Measurements from ENCODE around the gene CEP152.
A peak's percentile ranks its signal among the peaks of the same experiment; 100 is the strongest.
"Not testable (repeated sequence)": the region's sequence is repeated elsewhere in the genome, so short reads cannot be mapped to it uniquely, and the experiment has no call there.

The CEP152 gene, protein sequence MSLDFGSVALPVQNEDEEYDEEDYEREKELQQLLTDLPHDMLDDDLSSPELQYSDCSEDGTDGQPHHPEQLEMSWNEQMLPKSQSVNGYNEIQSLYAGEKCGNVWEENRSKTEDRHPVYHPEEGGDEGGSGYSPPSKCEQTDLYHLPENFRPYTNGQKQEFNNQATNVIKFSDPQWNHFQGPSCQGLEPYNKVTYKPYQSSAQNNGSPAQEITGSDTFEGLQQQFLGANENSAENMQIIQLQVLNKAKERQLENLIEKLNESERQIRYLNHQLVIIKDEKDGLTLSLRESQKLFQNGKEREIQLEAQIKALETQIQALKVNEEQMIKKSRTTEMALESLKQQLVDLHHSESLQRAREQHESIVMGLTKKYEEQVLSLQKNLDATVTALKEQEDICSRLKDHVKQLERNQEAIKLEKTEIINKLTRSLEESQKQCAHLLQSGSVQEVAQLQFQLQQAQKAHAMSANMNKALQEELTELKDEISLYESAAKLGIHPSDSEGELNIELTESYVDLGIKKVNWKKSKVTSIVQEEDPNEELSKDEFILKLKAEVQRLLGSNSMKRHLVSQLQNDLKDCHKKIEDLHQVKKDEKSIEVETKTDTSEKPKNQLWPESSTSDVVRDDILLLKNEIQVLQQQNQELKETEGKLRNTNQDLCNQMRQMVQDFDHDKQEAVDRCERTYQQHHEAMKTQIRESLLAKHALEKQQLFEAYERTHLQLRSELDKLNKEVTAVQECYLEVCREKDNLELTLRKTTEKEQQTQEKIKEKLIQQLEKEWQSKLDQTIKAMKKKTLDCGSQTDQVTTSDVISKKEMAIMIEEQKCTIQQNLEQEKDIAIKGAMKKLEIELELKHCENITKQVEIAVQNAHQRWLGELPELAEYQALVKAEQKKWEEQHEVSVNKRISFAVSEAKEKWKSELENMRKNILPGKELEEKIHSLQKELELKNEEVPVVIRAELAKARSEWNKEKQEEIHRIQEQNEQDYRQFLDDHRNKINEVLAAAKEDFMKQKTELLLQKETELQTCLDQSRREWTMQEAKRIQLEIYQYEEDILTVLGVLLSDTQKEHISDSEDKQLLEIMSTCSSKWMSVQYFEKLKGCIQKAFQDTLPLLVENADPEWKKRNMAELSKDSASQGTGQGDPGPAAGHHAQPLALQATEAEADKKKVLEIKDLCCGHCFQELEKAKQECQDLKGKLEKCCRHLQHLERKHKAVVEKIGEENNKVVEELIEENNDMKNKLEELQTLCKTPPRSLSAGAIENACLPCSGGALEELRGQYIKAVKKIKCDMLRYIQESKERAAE (N-terminal part only)

GRCh38 chr15:48810414-48811324 lies at the start of gene CEP152:
TSS of gene CEP152 (minus strand) at chr15:48811069. CDS start at chr15:48805649, 5,420 bp downstream.
- DNase-seq (ENCODE audit: low spot score): peak; percentile 100

DNA sequence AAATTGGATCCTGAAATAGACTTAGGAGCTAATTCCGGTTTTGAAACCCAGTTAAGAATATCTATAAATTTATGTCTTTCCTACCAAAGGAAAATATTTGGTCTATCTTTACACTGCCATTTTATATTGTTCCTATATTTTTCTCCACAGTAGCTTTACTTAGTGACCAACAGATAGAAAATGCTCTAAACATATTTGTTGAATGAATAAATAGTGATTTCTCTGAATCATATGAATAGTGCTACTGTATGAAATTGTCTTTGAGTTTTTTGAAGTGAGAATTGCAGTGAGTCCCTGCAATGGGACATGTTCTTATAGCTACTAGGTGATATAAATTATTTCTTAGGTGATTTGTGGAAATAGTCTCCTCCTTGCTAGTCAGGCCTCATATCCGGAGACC lies 48.6 kb upstream of the CEP152 start:
- peak; percentile 20 for DNase-seq (ENCODE audit: low spot score)

GRCh38 chr15:48858401-48858800 lies 47.5 kb upstream of the CEP152 start:
- peak; percentile 89 for DNase-seq (ENCODE audit: low spot score)

DNA sequence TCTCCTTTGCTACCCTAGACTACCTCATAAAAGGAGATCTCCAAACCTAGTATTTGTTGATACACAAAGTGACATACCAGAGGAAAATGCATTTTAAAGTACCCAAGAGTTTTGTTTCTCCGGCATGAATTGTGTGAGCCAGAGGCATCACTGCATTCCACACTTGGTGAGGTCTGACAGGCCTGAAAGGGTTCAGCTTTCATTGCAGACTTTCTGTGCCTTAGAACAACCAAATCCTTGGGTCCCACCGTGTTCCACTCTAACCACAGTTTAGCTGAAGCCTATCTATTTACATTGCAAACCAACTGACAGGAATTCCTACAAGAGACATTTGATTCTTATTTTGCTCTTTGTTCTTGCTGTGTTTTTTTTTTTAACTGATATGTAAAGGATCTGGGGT lies 46.1 kb upstream of the CEP152 start:
- DNase-seq (ENCODE audit: low spot score): peak; percentile 19

- peak; percentile 60 for DNase-seq (ENCODE audit: low spot score)
These were observed 44.9 kb upstream of the CEP152 start for GRCh38 chr15:48855501-48856440.

GRCh38 chr15:48854434-48854833 lies 43.6 kb upstream of the CEP152 start:
- DNase-seq (ENCODE audit: low spot score): not testable (repeated sequence)

- DNase-seq (ENCODE audit: low spot score): peak; percentile 17
These were observed 41.1 kb upstream of the CEP152 start for GRCh38 chr15:48851956-48852355.

DNA sequence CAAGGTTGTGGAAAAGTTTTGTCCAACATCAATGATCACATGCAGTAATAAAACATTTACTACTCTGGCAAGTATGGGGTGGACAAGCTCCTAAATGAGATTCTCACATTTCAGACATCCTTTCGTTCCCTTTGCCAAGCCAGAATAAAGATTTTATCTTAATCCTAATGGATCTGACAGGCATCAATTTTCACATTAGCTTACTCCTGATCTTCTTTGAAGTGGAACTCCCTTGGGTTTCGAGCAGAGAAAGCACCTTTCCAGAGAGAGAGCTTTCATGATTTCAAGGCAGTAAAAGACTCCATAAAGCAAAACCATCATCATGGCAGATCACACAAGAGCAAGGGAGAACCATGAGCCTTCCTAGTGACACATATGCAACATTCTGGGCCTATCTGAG lies 39.8 kb upstream of the CEP152 start:
- DNase-seq (ENCODE audit: low spot score): no peak

- no peak for DNase-seq (ENCODE audit: low spot score)
These were observed 34.3 kb upstream of the CEP152 start for GRCh38 chr15:48845123-48845522.

DNA sequence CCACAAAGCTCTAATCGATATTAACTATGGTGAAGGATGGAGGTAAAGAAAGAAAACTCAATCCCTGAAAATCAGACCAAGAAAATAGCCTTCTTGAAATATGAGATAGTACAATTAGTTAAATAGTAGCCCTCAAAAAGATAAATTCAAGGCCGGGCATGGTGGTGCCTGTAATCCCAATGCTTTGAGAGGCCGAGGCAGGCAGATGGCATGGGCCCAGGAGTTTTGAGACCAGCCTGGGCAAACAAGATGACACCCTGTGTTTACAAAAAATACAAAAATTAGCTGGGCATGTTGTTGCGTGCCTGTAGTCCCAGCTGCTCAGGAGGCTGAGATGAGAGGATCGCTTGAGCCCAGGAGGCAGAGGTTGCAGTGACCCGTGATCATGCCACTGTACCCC lies 31.6 kb upstream of the CEP152 start:
- DNase-seq (ENCODE audit: low spot score): no peak

GRCh38 chr15:48834756-48835155 lies 23.9 kb upstream of the CEP152 start:
- DNase-seq (ENCODE audit: low spot score): no peak

DNA sequence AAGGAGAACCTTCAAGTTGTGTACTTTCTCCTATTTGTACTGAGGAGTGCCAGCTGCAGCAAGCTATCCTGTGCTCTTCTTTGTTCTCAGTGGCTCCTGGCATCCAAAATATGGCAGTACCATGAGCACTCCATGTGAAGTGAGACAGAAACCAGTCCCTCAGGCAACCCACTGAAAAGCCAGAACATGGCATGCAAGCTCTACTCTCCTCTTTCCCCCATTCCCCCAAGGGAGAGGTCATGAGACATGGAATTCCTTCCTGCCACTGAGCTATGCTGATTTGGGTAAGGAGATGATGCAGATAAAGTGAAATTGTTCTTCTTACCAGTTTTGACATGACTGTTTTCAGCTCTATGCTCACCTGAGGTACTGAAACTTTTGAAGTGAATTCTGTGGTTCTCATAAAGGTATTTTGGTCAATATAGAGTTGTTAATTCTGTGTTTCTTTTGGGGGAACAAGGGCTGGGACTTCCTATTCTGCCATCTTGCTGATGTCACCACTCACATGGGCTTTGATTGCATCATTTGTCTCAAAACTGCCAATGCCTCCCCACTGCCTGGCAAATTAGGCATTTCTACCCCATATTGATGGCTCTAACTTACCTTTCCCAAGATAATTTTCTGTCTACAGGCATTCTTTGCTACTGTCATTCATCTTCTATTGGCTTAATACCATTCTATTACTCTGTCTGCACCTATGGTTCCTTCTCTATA lies 22.8 kb upstream of the CEP152 start:
- no peak for DNase-seq (ENCODE audit: low spot score)

DNA sequence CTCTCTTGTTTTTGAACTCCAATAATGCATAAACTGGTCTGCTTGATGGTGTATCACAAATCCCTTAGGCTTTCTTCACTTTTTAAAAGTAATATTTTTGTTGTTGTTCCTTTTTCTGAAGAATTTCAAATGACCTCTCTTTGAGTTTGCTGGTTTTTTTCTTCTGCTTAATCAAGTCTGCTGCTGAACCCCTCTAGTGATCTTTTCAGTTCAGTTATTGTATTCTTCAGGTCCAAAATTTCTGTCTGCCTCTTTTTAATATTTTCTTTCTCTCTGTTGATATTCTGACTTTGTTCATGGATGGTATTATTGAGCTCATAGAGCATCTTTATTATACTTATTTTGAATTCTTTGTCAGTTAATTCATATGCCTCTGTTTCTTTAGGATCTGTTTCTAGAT lies 21.8 kb upstream of the CEP152 start:
- DNase-seq (ENCODE audit: low spot score): no peak

DNA sequence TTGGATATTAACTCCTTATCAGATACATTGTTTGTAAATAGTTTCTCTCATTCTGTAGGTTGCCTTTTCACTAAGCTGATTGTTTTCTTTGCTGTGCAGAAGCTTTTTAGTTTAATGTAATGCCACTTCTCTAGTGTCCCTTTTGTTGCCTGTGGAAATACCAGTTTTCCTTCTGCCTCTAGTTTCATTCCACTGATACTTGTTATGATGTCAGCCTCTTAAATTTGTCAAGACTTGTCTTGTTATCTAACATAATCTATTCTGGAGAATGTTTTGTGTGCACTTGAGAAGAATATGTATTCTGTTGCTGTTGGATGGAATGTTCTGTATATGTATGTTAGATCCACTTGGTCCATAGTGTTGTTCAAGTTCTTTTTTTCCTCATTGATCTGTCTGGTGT lies 18.0 kb upstream of the CEP152 start:
- DNase-seq (ENCODE audit: low spot score): no peak

GRCh38 chr15:48828471-48828870 lies 17.6 kb upstream of the CEP152 start:
- DNase-seq (ENCODE audit: low spot score): no peak

- DNase-seq (ENCODE audit: low spot score): no peak
These were observed 14.2 kb upstream of the CEP152 start for GRCh38 chr15:48825075-48825474.

GRCh38 chr15:48823706-48824105 lies 12.8 kb upstream of the CEP152 start:
- no peak for DNase-seq (ENCODE audit: low spot score)

DNA sequence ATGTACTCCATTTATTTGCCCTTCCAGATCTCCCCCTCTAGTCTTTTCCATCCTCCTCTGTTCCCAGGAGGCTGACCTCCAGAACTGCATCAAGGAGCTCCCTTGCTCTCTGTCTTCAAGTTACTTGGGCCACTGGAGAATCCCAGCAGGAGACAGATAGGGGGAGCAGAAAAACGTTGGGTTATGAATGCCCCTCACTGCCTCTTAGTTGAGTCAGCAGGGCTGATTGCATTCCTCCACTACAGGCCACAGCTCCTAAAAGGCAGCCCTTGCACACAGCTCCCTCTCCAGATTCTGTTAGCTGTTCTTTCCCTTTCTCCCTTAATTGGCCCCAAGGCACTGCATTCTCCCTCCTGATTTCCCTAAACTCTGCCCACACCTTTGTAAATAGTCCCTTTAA lies 12.4 kb upstream of the CEP152 start:
- no peak for DNase-seq (ENCODE audit: low spot score)

DNA sequence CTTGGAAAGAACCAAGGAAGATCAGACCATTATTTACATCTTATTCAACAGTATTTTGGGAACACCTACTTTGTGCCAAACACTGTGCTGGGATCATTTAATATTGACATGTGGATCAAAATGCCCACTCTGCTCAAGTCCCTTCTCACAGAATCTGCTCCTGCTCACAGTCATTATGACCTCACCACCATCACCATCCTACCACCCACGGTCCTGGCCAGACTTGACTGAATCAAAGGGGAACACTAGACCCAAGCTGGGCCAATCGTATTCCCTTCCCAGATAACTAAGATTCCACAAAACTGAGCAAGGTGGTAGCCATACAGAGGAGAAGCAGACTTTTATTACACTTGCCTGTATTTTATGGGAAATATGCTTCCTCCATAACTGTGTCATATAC lies 3.4 kb upstream of the CEP152 start:
- DNase-seq (ENCODE audit: low spot score): no peak
